Fibroblast of skin of left quadriceps (primary cell): ENCODE measurements around the gene RNF213.
"Not testable (repeated sequence)": the region's sequence is repeated elsewhere in the genome, so short reads cannot be mapped to it uniquely, and the experiment has no call there.

Source experiments
- DNase-seq, 2 experiments: peaks; one replicate each; pipeline ENCODE4 v3.0.0-alpha.2; 2013; ENCODE audit warnings: low read depth in 2 of 2

Gene RNF213

DNA sequence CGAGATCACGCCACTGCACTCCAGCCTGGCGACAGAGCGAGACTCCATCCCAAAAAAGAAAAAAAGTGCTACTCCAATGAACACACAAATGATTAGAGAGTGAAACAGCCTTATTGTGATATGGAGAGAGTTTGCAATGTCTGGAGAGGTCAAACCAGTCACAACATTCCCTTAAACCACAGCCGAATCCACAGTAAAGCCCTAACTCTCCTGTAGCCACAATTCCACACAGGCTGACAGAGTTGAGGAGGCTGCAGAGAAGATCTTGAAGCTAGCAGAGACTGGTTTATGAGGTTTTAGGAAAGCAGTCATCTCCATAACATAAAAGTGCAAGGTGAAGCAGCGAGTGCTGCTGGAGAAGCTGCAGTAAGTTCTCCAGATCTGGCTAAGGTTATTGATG, 6.7 kb downstream of the RNF213 start:
- DNase-seq, result no peak

GRCh38 chr17:80268427-80268826, 7.8 kb downstream of the RNF213 start:
- no peak for DNase-seq

- no peak for DNase-seq
Measured at GRCh38 chr17:80269405-80269807, 8.8 kb downstream of the RNF213 start.

DNA sequence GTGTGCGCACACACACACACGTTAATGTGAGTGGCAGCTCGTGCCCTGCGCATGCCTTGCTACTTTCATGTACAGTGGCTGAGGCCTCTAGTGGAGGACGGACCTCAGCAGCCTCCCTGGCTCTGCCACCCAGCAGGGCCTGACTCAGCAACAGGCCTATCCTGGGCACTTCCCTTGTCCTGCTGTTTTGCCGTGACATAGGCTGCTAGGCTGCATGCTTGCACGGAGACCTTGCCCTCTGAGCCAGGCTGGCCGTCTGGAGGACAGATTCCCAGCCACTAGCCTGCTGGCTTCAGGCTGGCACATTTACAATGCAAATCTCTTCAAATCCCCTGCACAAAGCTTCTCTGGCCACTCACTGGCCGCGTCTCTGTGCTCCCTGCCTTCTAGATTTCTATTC, 9.5 kb downstream of the RNF213 start:
- no peak for DNase-seq

GRCh38 chr17:80270836-80271235, 10.2 kb downstream of the RNF213 start:
- DNase-seq, result no peak

DNA sequence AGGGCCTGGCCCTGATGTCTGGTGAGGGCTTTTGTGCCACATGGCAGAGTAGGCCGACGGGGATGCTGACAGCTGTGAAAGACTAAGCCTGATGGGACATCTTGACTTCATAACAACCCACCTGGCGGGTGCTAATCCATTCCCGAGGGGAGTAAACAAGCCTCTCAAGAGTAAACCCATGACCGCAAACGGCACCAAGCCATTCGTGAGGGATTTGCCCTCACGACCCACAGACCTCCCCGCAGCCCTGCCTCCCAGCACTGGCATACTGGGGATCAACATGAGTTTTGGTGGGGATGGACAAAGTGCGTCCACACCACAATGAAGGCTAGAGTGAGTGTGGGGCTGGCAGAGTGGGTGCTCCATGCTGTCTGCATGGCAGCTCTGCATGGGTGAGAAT, 11.7 kb downstream of the RNF213 start:
- no peak for DNase-seq

GRCh38 chr17:80274331-80274730, 13.7 kb downstream of the RNF213 start:
- DNase-seq, result no peak

- DNase-seq, result no peak
Measured at GRCh38 chr17:80274871-80275449, 14.3 kb downstream of the RNF213 start.

- DNase-seq, result not testable (repeated sequence)
Measured at GRCh38 chr17:80275857-80276256, 15.2 kb downstream of the RNF213 start.

GRCh38 chr17:80277751-80278671, 17.4 kb downstream of the RNF213 start:
- DNase-seq, result no peak

GRCh38 chr17:80279895-80280294, 19.2 kb downstream of the RNF213 start:
- no peak for DNase-seq

- no peak for DNase-seq
Measured at GRCh38 chr17:80281516-80281915, 20.9 kb downstream of the RNF213 start.

- no peak for DNase-seq
Measured at GRCh38 chr17:80283116-80283852, 22.6 kb downstream of the RNF213 start.

DNA sequence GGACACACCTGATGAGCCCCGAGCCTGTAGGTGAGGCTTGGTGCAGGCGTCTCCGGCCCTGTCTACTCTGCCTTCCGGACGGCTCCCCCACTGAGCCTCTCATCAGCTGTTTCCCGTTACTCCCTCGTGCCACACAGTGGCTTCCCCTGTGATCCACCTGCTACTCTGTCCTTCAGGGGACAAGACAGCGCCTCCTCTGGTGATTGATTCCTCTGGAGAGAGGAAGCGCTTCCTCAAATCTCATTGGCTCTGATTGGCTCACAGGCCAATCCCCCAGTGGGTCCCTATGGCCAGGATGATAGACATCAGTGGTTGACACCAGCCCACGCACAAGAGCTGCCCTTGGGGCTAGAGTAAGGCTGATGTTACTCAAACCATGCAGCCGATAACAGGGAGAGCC, 24.0 kb downstream of the RNF213 start:
- no peak for DNase-seq

- no peak for DNase-seq
Measured at GRCh38 chr17:80285237-80285920, 24.7 kb downstream of the RNF213 start.

DNA sequence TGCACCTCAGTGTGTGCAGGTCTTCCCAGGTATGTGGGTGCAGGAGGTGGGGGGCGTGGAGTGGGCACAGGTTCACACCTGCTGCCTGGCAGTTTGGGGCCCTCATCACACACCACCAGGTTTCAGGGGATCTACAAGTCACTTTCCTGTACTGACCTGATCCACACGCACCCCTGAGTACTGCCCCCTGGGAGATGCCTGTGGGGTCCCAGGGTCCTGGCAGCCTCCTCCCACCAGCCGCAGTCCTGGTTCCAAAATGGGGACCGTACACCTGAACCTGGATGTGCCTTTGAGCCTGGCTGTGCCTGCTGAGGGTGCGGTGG, 25.9 kb downstream of the RNF213 start:
- DNase-seq, result no peak

- no peak for DNase-seq
Measured at GRCh38 chr17:80287038-80287437, 26.4 kb downstream of the RNF213 start.

GRCh38 chr17:80287806-80288567, 27.3 kb downstream of the RNF213 start:
- no peak for DNase-seq

GRCh38 chr17:80289616-80290015, 29.0 kb downstream of the RNF213 start:
- no peak for DNase-seq

DNA sequence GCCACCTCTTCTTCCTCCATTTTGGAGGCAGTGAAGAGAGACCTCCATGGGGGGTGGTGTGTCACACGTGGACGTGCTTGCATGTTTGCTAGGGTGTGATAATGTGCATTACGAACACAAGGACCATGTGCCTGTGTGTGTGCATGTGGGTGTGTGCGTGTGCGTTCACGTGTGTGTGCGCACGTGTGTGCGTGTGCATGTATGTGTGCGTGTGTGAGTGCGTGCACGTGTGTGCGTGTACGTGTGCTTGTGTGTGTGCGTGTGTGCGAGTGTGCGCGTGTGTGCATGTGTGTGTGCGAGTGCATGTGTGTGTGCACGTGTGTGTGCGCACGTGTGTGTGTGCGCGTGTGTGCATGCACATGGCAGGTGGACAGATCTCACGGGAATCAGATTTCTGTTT, 29.5 kb downstream of the RNF213 start:
- DNase-seq, result no peak

GRCh38 chr17:80291260-80291659, 30.6 kb downstream of the RNF213 start:
- DNase-seq, result no peak
